ENCODE measurements around the gene ATMIN. TPM values are rescaled to one million over a fixed set of nuclear protein-coding genes. Genes with fewer than 3 reads are reported as not detected.

The ATMIN gene
- total RNA-seq, 2 donors from 2014 or later: 15.6 to 15.8 TPM

DNA sequence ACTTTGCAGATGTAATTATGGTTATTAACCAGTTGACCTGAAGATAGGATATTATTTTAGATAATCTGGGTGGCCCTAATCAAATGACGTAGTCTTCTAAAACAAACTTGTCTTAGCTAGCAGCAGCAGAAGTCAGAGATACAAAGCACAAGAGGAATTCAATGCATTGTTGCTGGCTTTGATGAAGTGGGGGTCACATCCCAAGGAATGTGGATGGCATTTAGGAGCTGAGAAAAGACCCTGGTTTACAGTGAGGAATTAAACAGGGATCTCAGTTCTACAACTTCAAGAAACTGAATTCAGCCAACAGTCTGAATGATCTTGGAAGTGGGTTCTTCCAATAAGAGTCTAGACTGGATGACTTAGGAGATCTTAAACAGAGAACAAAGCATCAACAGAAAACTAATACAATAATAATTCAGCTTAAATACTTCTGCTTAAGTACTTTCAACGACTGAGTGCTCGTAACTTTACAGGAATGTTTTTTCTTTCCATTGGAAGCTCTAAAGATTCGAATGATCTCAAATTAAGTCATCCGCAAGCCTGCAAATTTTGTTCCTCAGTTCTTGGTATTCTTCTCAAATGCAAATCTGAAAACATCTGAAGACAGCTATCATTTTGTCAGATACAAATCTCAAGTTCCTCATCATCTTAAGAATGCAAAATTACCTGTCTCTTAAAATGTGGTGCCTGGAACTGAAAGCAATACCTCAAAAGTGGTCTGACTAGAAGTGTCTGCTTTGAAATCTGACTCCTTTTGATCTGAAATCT, 38.1 kb downstream of the ATMIN start:
- Histone ChIP-seq H3K36me3 (replicated peaks in 1 of 2; ENCODE audit: insufficient read depth in 1 of 2, low read depth in 2 of 2) (no peaks in the 10 kb centered on the region), H3K4me1 (peaks cover 5% of the 10 kb centered on the region), H3K4me3 (no peak overlapping the region), H3K9me3 (no peaks in the 10 kb centered on the region), H3K27me3 (no peaks in the 10 kb centered on the region), H3K27ac (no peak overlapping the region)
- WGBS, 2 donors: 65 to 66% methylated on average over 5 of the region's 5 CpGs
- DNase-seq: no peak
- intact Hi-C loops (cut with DNase I): no loop called here
- ATAC-seq: no peak
- no peak for TF ChIP-seq POLR2A (IDR thresholded peaks at IDR 0.05)
- TF ChIP-seq, protein P1, sequence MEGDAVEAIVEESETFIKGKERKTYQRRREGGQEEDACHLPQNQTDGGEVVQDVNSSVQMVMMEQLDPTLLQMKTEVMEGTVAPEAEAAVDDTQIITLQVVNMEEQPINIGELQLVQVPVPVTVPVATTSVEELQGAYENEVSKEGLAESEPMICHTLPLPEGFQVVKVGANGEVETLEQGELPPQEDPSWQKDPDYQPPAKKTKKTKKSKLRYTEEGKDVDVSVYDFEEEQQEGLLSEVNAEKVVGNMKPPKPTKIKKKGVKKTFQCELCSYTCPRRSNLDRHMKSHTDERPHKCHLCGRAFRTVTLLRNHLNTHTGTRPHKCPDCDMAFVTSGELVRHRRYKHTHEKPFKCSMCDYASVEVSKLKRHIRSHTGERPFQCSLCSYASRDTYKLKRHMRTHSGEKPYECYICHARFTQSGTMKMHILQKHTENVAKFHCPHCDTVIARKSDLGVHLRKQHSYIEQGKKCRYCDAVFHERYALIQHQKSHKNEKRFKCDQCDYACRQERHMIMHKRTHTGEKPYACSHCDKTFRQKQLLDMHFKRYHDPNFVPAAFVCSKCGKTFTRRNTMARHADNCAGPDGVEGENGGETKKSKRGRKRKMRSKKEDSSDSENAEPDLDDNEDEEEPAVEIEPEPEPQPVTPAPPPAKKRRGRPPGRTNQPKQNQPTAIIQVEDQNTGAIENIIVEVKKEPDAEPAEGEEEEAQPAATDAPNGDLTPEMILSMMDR (IDR thresholded peaks at IDR 0.05): no peak

DNA sequence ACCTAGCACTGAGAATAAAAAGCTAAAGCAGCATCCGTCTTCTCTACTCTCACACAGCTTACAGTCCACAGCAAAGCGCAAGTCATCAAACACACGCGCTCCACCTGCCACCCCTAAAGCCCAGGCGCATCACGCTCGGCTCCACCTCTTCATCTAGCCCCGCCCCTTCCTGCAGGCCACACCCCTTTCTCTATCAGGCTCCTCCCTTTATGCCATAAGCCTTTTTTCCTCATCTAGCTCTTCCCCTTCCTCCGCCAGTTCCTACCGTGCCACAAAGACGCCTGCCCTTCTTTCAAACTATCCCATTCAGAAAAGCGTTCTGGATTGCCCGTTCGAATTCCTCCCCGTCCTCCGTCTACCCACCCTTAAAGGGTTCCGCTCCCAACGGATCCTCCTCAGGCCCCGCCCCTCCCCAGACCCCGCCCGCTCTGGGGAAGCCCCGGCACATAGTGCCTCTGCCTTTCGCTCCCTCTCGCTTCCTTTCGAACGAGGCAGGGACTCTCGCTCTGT, 41.0 kb downstream of the ATMIN start:
- Histone ChIP-seq H3K27me3 (no peaks in the 10 kb centered on the region), H3K27ac (peak overlapping the region; percentile 90 to 95 (median 92)), H3K9me3 (no peaks in the 10 kb centered on the region), H3K4me3 (peak overlapping the region; percentile 53 to 59), H3K4me1 (peaks cover 5% of the 10 kb centered on the region), H3K36me3 (replicated peaks in 1 of 2; ENCODE audit: insufficient read depth in 1 of 2, low read depth in 2 of 2) (no peaks in the 10 kb centered on the region)
- DNase-seq: peak; percentile 86 to 93 (median 90)
- TF ChIP-seq POLR2A (IDR thresholded peaks at IDR 0.05): no peak
- TF ChIP-seq, protein P1 (IDR thresholded peaks at IDR 0.05): no peak
- peak; percentile 86 for ATAC-seq
- intact Hi-C loops (cut with DNase I): no loop called here
- 0 to 1% methylated on average over 23 to 26 of the region's 27 CpGs for WGBS, 2 donors

DNA sequence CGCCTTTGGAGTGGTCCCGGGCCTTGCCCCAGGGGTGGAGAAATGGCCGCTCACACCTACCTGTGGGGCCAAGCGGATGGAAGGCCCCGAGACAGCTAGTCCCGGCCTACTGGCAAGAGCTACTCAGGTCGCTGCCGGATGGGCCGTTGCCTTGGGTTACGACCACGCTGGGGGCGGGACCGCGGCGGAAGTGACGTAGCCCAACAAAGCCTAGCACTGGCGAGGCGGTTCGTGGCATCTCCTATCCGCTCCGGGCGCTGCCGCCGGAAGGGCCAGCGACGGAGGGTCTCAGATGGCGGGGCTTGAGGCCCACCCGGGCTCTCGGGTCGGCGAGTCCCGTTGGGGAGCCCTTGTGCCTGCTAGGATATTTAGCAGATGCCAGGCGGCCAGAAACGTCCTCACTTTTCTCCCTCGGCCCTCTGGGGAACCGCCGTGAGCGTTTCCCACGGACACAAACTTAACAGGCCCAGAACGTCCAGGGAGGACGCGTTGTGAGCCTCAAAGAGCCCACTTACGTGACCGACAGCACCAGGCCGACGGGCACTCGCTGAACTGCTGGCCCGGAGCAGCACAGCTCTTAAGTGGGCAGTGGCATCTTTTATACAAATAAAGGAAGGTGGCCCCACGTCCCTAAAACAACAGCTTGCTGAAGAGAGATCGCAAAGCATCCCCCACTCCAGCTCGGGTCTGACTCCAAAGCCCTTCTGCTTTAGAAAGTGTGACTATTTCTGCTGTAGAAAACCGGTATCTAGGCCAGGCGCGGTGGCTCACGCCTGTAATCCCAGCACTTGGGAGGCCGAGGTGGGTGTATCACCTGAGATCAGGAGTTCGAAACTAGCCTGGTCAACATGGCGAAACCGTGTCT, 41.7 kb downstream of the ATMIN start, which contains the start of gene C16orf46:
TSS of gene C16orf46 (minus strand) at position 163 of the 865 bp plus-strand sequence. CDS start 13,283 bp downstream, outside the sequence.
- Histone ChIP-seq H3K9me3 (no peaks in the 10 kb centered on the region), H3K27ac (peak within 1 kb of the TSS; percentile 90 to 95 (median 92)), H3K27me3 (no peaks in the 10 kb centered on the region), H3K36me3 (replicated peaks in 1 of 2; ENCODE audit: insufficient read depth in 1 of 2, low read depth in 2 of 2) (no peaks in the 10 kb centered on the region), H3K4me3 (peak within 1 kb of the TSS; percentile 53 to 59), H3K4me1 (peaks cover 5% of the 10 kb centered on the region)
- ATAC-seq (peak; percentile 98), DNase-seq (peak; percentile 98 to 99 (median 98))
- TF ChIP-seq, protein P1 (IDR thresholded peaks at IDR 0.05): no peak
- TF ChIP-seq POLR2A (IDR thresholded peaks at IDR 0.05): peak; percentile 89 to 97 (median 96)
- 2 to 10% methylated on average over 18 to 56 of the region's 59 CpGs for WGBS, 2 donors
- intact Hi-C loops (cut with DNase I): no loop called here

DNA sequence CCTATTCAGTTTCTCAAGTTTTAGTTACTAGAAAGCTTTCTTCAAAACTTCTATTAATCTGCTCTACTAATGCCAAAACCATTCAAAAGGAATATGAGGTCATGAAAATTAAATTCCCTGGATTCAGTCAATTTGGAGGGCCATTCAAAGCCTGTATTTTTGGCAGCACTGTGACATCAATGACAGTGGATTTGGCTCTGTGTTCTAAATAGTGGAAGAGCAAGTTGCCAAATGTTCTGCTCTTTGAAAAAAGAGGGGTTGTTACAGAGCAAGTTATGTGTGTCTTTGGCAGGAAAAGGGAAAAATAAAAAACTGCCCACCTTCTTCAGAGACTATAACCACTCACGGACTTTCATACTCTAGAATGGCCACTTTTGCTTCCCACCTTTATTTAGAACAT, 44.6 kb downstream of the ATMIN start:
- Histone ChIP-seq H3K36me3 (replicated peaks in 1 of 2; ENCODE audit: insufficient read depth in 1 of 2, low read depth in 2 of 2) (no peaks in the 10 kb centered on the region), H3K4me1 (peaks cover 5% of the 10 kb centered on the region), H3K9me3 (no peaks in the 10 kb centered on the region), H3K4me3 (no peak overlapping the region), H3K27me3 (no peaks in the 10 kb centered on the region), H3K27ac (no peak overlapping the region)
- no peak for TF ChIP-seq POLR2A (IDR thresholded peaks at IDR 0.05)
- TF ChIP-seq, protein P1 (IDR thresholded peaks at IDR 0.05): no peak
- DNase-seq: no peak
- intact Hi-C loops (cut with DNase I): no loop called here
- WGBS, 2 donors: 88 to 97% methylated on average over 1 of the region's 1 CpG
- no peak for ATAC-seq

All from body of pancreas (tissue), 4 donors.